K562 (cell line): ENCODE measurements around the gene B3GLCT. TPM values are rescaled to one million over a fixed set of nuclear protein-coding genes. Genes with fewer than 3 reads are reported as not detected.

Experiments
- ATAC-seq: fragments of 200-7000 bp; cut with Tn5 transposase; 3 replicates; pipeline ENCODE4 v1.9.1; 2020; ENCODE audit warnings: moderate library complexity
- BruUV-seq: library from RNA; stranded (reverse); fragments of 400-500 nt; replicated peaks from 2 replicates; lab custom pipeline; 2021; lab: Mats Ljungman, UMichigan
- CTCF ChIA-PET: fragments of 300-600 bp; formaldehyde crosslinking; extraction: SDS; loops from one replicate; lab custom pipeline; 2021; ENCODE audit warnings: low intra/inter-chr PET ratio; lab: Yijun Ruan, JAX
- POLR2A ChIA-PET: fragments of 300-600, 350-650 bp; sonication (Branson Sonifier 250); formaldehyde crosslinking; extraction: SDS; loops from one replicate; lab custom pipeline; 2021; ENCODE audit warnings: antibody characterized with exemption, inconsistent platforms; lab: Yijun Ruan, JAX
- DNase-seq, 4 experiments: peaks; one replicate each; pipeline versions ENCODE4 v3.0.0 to v3.0.0-alpha.2; 2011 to 2018; ENCODE audit warnings: low spot score in 3 of 4, mixed read lengths in 3 of 4; ENCODE audit errors: extremely low read depth in 1 of 4
- FAIRE-seq: peaks from 2 replicates; lab custom pipeline; 2011; peaks lifted over from hg19 to GRCh38; lab: Jason Lieb, UNC
- H2AFZ ChIP-seq: 2 replicates; pipeline ENCODE4 v1.6.0; 2011; ENCODE audit warnings: low read depth, low read length, control low read depth, inconsistent platforms
- H3K27ac ChIP-seq: fragments of 200-600 bp; 3 replicates; pipeline ENCODE4 v1.8.0; 2011; ENCODE audit warnings: low read depth, mild to moderate bottlenecking, control low read depth, inconsistent platforms, low read length, moderate library complexity, mixed read lengths; ENCODE audit errors: extremely low read depth
- H3K27me3 ChIP-seq, 2 experiments: fragments of 300-600 bp in 1 of 2; 2 replicates in 1 of 2; 3 replicates in 1 of 2; pipeline versions ENCODE4 v1.6.0 to v1.8.0; 2011; ENCODE audit warnings: inconsistent platforms in 2 of 2, low read length in 2 of 2, mild to moderate bottlenecking in 1 of 2, mixed read lengths in 1 of 2, moderate library complexity in 1 of 2; ENCODE audit not compliant: control insufficient read depth in 2 of 2, insufficient read depth in 2 of 2
- H3K36me3 ChIP-seq: fragments of 300-600 bp; 3 replicates; pipeline ENCODE4 v1.8.0; 2011; ENCODE audit warnings: mild to moderate bottlenecking, low read length, inconsistent platforms; ENCODE audit not compliant: control insufficient read depth, insufficient read depth
- H3K4me1 ChIP-seq, 2 experiments: fragments of 200-600 bp in 1 of 2; replicated peaks in 1 of 2; 2 replicates in 1 of 2; 3 replicates in 1 of 2; pipeline versions ENCODE4 v1.5.1 to v1.8.0; 2011; ENCODE audit warnings: inconsistent platforms in 2 of 2, low read length in 2 of 2, mild to moderate bottlenecking in 1 of 2, mixed read lengths in 1 of 2, moderate library complexity in 1 of 2; ENCODE audit not compliant: control insufficient read depth in 2 of 2, insufficient read depth in 2 of 2
- H3K4me2 ChIP-seq: 2 replicates; pipeline ENCODE4 v1.6.1; 2011; ENCODE audit warnings: low read length, control low read depth, inconsistent platforms, mixed read lengths; ENCODE audit not compliant: insufficient read depth
- H3K4me3 ChIP-seq: fragments of 200-600 bp; sonication (generic), shearing (Covaris generic); 2 replicates; pipeline ENCODE4 v1.5.1; 2016; ENCODE audit warnings: control low read depth, inconsistent platforms
- H3K79me2 ChIP-seq: fragments of 200-600 bp; 3 replicates; pipeline ENCODE4 v1.8.0; 2011; ENCODE audit warnings: low read length, inconsistent platforms; ENCODE audit not compliant: control insufficient read depth, insufficient read depth
- H3K9ac ChIP-seq, 2 experiments: 2 replicates each; pipeline versions ENCODE4 v1.6.0 to v1.6.1; 2011; ENCODE audit warnings: low read depth in 2 of 2, low read length in 2 of 2, control low read depth in 1 of 2, inconsistent platforms in 1 of 2, mild to moderate bottlenecking in 1 of 2, mixed read lengths in 1 of 2; ENCODE audit not compliant: insufficient read depth in 1 of 2
- H3K9me1 ChIP-seq: one replicate; pipeline ENCODE4 v1.6.0; 2011; ENCODE audit warnings: inconsistent platforms, mild to moderate bottlenecking, low read length, moderate library complexity; ENCODE audit not compliant: control insufficient read depth, insufficient read depth
- H3K9me3 ChIP-seq: replicated peaks from 2 replicates; pipeline ENCODE4 v1.5.1; 2011; ENCODE audit warnings: low read depth, low read length, inconsistent platforms; ENCODE audit not compliant: control insufficient read depth, insufficient read depth
- H4K20me1 ChIP-seq: replicated peaks from 2 replicates; pipeline ENCODE4 v1.6.1; 2011; ENCODE audit warnings: low read length, inconsistent platforms, mixed read lengths; ENCODE audit not compliant: control insufficient read depth, insufficient read depth
- E2F6 ChIP-seq, 2 experiments: IDR thresholded peaks; 2 replicates each; pipeline ENCODE4 v1.6.1; 2011; ENCODE audit warnings: borderline replicate concordance in 1 of 2, control low read depth in 1 of 2, low read depth in 1 of 2, low read length in 1 of 2, mild to moderate bottlenecking in 1 of 2, mixed read lengths in 1 of 2, moderate library complexity in 1 of 2; ENCODE audit not compliant: insufficient read depth in 1 of 2, insufficient read length in 1 of 2, poor library complexity in 1 of 2, severe bottlenecking in 1 of 2; ENCODE audit errors: extremely low read depth in 1 of 2
- ELF1 ChIP-seq: fragments of 200-800 bp; sonication (Bioruptor generic); IDR thresholded peaks from 2 replicates; pipeline ENCODE4 v1.6.1; 2016; ENCODE audit warnings: missing genetic modification characterization, missing compliant biosample characterization
- HINFP ChIP-seq: fragments of 450-650 bp; conservative IDR thresholded peaks from 2 replicates; pipeline ENCODE4 v1.6.1; 2016; ENCODE audit warnings: missing genetic modification characterization, low read depth, mild to moderate bottlenecking, control low read depth, missing compliant biosample characterization
- KLF6 ChIP-seq: fragments of 250-450 bp; sonication (Bioruptor Pico); IDR thresholded peaks from 2 replicates; pipeline ENCODE4 v1.4.0; 2020; ENCODE audit warnings: mild to moderate bottlenecking, moderate library complexity, borderline replicate concordance
- NR2F6 ChIP-seq: fragments of 450-650 bp; formaldehyde crosslinking; IDR thresholded peaks from 2 replicates; pipeline ENCODE4 v1.4.0; 2020; ENCODE audit warnings: mild to moderate bottlenecking
- POLR2H ChIP-seq: IDR thresholded peaks from 2 replicates; pipeline ENCODE4 v1.6.1; 2016; ENCODE audit warnings: missing genetic modification characterization, low read depth, mild to moderate bottlenecking, control low read depth, missing compliant biosample characterization, moderate library complexity
- SMARCA5 ChIP-seq: fragments of 450-650 bp; IDR thresholded peaks from 2 replicates; pipeline ENCODE4 v1.6.1; 2016
- ZBTB11 ChIP-seq, 3 experiments: fragments of 200-800 bp in 1 of 3; fragments of 250-450 bp in 1 of 3; fragments of 450-650 bp in 1 of 3; sonication (Bioruptor Pico) in 1 of 3; sonication (Bioruptor generic) in 1 of 3; formaldehyde crosslinking in 1 of 3; IDR thresholded peaks; 2 replicates each; pipeline versions ENCODE4 v1.6.1 to v1.8.0; 2016 to 2022; ENCODE audit warnings: mild to moderate bottlenecking in 2 of 3, missing genetic modification characterization in 2 of 3, missing compliant biosample characterization in 1 of 3, moderate library complexity in 1 of 3
- ZBTB7A ChIP-seq: IDR thresholded peaks from 2 replicates; pipeline ENCODE4 v1.6.1; 2011; ENCODE audit warnings: low read depth, mild to moderate bottlenecking, low read length, moderate library complexity, borderline replicate concordance; ENCODE audit not compliant: control insufficient read depth
- ZNF124 ChIP-seq: sonication (generic); formaldehyde crosslinking; IDR thresholded peaks from 2 replicates; pipeline ENCODE4 v1.8.1; 2022; ENCODE audit warnings: missing genetic modification reagents
- ZNF584 ChIP-seq: fragments of 200-800 bp; sonication (Bioruptor generic); IDR thresholded peaks from 2 replicates; pipeline ENCODE4 v1.6.1; 2016; ENCODE audit warnings: low read depth, mild to moderate bottlenecking, missing genetic modification characterization, missing compliant biosample characterization
- ZNF655 ChIP-seq: fragments of 250-450 bp; sonication (Bioruptor Pico); IDR thresholded peaks from 2 replicates; pipeline ENCODE4 v1.5.0; 2021
- ZNF780A ChIP-seq: fragments of 250-450 bp; sonication (Bioruptor Pico); IDR thresholded peaks from 2 replicates; pipeline ENCODE4 v1.5.0; 2021; ENCODE audit warnings: mild to moderate bottlenecking
- WGBS: fragments of 100-300 bp; shearing (Covaris generic); methylation state at CpG from one replicate; pipeline ENCODE4 v1.1.6; 2016; ENCODE audit warnings: low coverage, mixed read lengths; ENCODE audit not compliant: insufficient coverage; ENCODE audit errors: missing lambda C conversion rate; 5-methylcytosine and 5-hydroxymethylcytosine counted together
- in situ Hi-C: fragments of 300-500 bp; cut with MboI; formaldehyde crosslinking; loops from 4 replicates; pipeline ENCODE4 v1.15.0; 2018; ENCODE audit warnings: inconsistent platforms, mixed read lengths
- intact Hi-C: fragments of 100-400 bp; cut with micrococcal nuclease; formaldehyde crosslinking; loops from 2 replicates; pipeline ENCODE4 v1.14.2; 2022
- polyA plus RNA-seq, 8 experiments: library from polyadenylated mRNA; depleted of rRNA in 4 of 8; stranded (reverse) in 5 of 8; unstranded in 3 of 8; fragments of >200 nt; fragmentation: Nextera tagmentation in 2 of 8; fragmentation: Illumina TruSeq in 1 of 8; extraction: Ambion mirVana in 2 of 8; extraction: Trizol in 1 of 8; gene quantifications; 2 replicates each; pipeline versions ENCODE4 v1.2.1 to v1.2.3, GENCODE V29; 2011 to 2014; ENCODE audit warnings: inconsistent platforms in 1 of 8, missing spikeins in 1 of 8
- total RNA-seq, 7 experiments: library from RNA; depleted of rRNA in 6 of 7; stranded (reverse); fragments of >200 nt in 6 of 7; fragmentation: Illumina TruSeq in 2 of 7; extraction: Trizol in 2 of 7; gene quantifications; 2 replicates each; pipeline versions ENCODE4 v1.2.1 to v1.2.3, GENCODE V29; 2011 to 2021; ENCODE audit warnings: low replicate concordance in 1 of 7

The B3GLCT gene
- total and polyA plus RNA-seq, 9 of the 15 experiments (the other 6 are each of a cell fraction or from before 2014, with no cell fraction given): 1.1 to 5.1 (median 2.9) TPM

- TF ChIP-seq ZBTB11 (CRISPR knock-in tag; IDR thresholded peaks at IDR 0.05): no peak
Measured at GRCh38 chr13:31361673-31362072, 161.9 kb downstream of the B3GLCT start (continued).

GRCh38 chr13:31365630-31366029, 165.9 kb downstream of the B3GLCT start:
- 0% methylated on average over 3 of the region's 4 CpGs for WGBS
- Histone ChIP-seq H3K36me3 (no peaks in the 10 kb centered on the region), H4K20me1 (no peaks in the 10 kb centered on the region), H3K9me1 (no peaks in the 10 kb centered on the region), H3K9me3 (no peaks in the 10 kb centered on the region), H3K79me2 (no peaks in the 10 kb centered on the region), H3K27ac (no peak overlapping the region), H2AFZ (no peak overlapping the region), H3K4me3 (no peak overlapping the region), H3K27me3 (no peaks in the 10 kb centered on the region), H3K9ac (no peak overlapping the region), H3K4me2 (no peak overlapping the region), H3K4me1 (no peaks in the 10 kb centered on the region)
- intact Hi-C loops: no loop called here
- FAIRE-seq (no peak), DNase-seq (no peak), ATAC-seq (no peak)
- no TSS peak for BruUV-seq
- CTCF ChIA-PET: no interaction called here
- in situ Hi-C loops: no loop called here
- POLR2A ChIA-PET: no interaction called here
- no peak for TF ChIP-seq ZNF584 (CRISPR knock-in tag)
- TF ChIP-seq E2F6 (IDR thresholded peaks at IDR 0.05; ENCODE audit: borderline replicate concordance in 1 of 2, extremely low read depth in 1 of 2, insufficient read depth in 1 of 2, insufficient read length in 1 of 2, low read depth in 1 of 2, low read length in 1 of 2, poor library complexity in 1 of 2, severe bottlenecking in 1 of 2): no peak
- TF ChIP-seq ZBTB7A: no peak
- no peak for TF ChIP-seq KLF6 (CRISPR knock-in tag)
- no peak for TF ChIP-seq ZNF124 (CRISPR knock-in tag)
- TF ChIP-seq SMARCA5: no peak
- TF ChIP-seq ZNF780A: no peak
- no peak for TF ChIP-seq POLR2H
- TF ChIP-seq ELF1 (tag): no peak
- no peak for TF ChIP-seq HINFP (tag)
- no peak for TF ChIP-seq ZNF655
- TF ChIP-seq NR2F6 (CRISPR knock-in tag): no peak
